HG03025 (cell line): ENCODE measurements around the gene NPBWR2.

ENCODE experiments used
- ATAC-seq: cut with Tn5 transposase; IDR thresholded peaks from one replicate; pipeline ENCODE4 v1.9.1; 2021; ENCODE audit warnings: mild to moderate bottlenecking, moderate library complexity; ENCODE audit not compliant: unreplicated experiment, low FRiP score

Gene NPBWR2, protein sequence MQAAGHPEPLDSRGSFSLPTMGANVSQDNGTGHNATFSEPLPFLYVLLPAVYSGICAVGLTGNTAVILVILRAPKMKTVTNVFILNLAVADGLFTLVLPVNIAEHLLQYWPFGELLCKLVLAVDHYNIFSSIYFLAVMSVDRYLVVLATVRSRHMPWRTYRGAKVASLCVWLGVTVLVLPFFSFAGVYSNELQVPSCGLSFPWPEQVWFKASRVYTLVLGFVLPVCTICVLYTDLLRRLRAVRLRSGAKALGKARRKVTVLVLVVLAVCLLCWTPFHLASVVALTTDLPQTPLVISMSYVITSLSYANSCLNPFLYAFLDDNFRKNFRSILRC

GRCh38 chr20:64106981-64107735 is at the start of gene NPBWR2:
Gene NPBWR2, minus strand, starts transcription at chr20:64107565. Its CDS starts 734 bp downstream, at chr20:64106831.
- ATAC-seq = no peak

DNA sequence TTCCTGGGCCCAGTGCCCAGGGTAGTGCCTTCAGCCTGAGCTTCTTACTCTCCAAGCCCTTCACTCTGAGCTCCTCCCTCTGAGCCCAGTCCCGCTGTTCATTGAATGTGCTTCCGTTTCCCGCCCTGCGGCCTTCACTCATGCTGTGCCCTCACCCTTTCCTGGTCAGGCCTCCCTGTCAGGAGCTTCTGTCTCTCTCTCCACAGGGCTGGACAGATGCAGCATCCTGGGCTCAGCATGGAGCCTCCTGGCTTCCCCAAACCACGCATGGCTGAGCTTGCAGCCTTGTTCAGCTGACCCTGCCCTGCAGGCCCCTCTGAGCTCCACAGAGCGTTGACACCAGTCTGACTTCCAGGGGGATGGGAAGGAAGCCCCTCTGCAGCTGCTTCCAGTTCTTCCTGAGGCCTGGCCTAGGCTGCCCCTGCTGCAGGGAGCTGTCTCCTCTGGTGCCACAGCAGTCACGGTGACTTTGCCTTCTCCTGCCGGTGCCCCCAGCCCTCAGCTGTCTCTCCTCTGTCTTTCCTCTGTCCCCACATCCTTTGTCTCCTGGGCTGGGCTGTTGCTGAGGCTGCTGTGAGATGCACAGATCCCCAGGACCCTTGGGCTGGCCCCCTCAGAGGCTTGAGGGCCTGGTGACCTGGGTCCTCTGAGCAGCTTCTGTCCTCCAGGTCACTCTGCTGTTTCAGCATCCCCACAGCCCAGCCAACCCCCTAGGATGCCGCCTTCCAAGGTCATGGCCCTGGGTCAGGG is 48.9 kb upstream of the NPBWR2 start:
- no peak for ATAC-seq

DNA sequence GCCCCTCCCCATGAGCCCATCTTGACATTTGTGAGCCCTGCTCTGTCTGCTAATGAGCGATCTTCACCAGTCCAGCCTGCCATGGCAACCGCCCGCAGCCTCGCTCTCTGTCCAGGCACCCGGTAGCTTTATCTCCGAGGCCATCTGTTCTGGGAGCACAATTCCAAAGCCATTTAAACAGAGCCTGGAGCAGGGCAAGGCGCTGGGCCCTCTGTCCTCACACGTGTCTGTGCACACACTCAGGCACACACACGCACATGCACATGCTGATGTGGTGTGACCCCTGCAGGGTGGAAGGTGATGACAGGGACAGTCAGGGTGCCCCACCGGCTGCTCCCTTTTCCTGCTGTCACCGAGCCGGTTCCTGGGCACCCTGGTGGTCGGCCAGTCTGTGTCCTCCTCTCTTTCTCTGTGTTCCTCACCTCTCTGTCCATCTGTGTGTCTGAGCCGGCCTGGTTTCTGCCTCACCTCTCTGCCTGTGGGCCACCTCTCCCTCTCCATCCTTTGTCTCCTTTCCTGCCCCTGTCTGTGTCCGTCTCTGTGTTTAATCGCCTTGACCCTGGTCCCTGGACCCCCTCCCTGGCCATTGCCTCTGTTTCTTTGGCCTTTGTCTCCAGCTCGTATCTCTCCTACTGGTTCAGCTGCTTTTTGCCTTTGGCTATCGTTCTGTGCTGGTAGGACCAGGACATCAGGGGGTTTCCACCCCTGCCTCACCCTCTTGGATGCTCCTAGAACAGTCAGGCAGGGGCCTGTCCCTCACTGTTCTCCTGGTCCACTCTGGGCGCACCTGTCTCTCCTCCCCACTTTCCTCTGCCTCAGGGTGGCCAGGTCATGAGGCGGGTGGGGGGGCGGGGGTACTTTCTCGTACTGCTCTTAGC is 48.1 kb upstream of the NPBWR2 start:
- ATAC-seq = no peak

- ATAC-seq = no peak
Measured at GRCh38 chr20:64154590-64155257, 47.4 kb upstream of the NPBWR2 start.

DNA sequence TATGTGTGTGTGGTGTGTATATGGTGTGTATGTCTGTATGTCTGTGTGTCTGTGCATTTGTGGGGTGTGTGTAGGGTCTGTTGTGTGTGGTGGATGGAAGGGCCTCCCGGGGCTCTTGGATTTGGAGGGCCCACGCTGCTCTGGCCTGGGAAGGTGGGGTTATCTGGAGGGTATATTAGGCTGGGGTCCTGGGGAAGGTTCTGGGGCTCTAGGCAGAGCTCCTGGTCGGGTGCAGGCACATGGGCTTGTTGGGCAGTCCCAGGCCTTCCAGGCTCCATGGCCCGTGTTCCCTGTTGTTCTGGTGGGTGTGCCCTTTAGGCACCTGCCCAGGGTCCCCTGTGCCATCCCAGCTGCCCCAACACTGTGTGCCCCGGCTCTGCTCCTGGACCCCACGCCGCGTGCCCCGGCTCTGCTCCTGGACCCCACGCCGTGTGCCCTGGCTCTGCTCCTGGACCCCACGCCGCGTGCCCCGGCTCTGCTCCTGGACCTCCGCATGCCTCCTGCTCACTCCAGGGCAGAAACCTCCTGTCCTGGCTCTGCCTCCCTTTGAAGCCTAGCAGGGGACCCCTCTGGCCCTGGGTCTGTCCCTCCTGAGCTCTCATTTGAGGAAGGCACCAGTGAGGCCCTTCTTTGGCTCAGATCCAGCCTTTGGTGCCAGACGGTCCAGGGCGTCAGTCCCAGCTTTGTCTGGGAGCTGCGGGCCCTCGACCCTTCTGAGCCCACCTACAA is 46.7 kb upstream of the NPBWR2 start:
- no peak for ATAC-seq

DNA sequence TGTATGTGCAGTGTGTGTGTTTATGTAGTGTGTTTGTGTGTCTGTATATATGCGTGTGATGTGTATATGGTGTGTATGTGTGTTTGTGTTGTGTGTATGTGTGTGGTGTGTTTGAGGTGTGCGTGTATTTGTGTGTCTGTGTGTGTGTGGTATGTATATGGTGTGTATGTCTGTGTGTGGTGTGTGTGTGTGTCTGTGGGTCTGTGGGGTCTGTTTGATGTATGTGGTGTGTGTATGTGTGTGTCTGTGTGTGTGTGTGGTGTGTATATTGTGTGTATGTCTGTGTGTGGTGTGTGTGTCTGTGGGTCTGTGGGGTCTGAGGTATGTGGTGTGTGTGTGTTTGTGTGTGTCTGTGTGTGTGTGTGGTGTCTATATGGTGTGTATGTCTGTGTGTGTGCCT is 46.0 kb upstream of the NPBWR2 start:
- no peak for ATAC-seq

- no peak for ATAC-seq
Measured at GRCh38 chr20:64152906-64153305, 45.5 kb upstream of the NPBWR2 start.

GRCh38 chr20:64151633-64152530 is 44.5 kb upstream of the NPBWR2 start:
- ATAC-seq = no peak

DNA sequence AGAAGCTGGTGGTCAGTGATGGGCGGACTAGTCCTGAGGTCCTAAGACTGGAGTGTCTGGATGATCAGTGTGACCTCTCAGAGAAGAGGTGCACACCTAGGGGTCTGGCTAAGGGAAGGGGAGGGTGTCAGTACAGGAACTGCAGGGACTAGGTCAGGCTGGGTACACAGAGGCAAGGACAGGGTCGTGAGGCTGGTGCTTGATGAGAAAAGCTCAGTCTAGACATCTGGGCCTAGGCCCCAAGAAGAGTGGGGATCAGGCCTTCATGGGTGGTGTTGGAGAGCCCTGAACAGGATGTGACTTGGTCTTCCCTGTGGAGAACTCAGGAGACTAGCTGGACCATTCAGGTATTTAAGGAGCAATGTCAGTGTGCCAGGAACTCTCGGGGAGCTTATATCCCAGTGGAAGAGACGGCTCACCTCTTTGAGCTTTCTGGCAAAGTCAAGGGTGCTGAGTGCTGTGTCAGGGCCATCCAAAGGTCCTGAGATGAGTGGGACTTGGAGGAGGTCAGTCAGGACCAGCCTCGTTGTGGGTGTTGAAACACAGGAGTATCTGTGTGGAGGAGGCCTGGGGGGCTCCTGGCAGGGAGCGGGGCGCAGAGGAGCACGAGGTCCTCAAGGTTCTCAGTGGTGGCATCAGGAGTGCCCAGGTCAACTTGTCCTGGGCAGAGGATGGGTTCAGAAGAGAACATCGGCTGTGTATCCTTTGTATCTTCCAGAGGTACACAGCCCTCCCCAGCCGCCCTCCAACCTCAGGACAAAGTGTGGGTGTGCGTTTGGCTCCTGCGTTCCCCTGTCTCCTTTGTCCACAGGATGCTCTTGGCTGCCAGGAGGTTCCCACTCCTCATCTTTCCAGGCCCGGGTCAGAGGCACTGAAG is 43.6 kb upstream of the NPBWR2 start:
- ATAC-seq = no peak

GRCh38 chr20:64149809-64150560 is 42.6 kb upstream of the NPBWR2 start:
- ATAC-seq = no peak

DNA sequence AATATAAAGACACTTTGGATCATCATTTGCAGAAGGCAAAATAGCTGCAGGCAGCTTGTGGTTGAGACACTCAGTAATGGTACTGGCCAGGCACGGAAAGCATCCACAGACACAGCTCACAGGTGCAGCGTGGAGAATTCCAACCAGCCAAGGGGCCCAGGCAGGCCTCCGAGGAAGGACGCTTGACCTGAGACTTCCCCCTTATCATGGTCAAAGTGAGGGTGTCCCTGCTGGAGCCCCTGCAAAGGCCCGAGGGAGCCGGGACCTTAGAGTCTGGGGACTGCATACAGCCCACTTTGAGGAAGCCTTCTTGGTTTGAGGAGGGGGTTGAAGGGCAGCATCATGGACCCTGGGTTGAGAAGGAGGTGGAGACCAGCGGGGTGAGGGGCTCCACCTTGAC is 41.8 kb upstream of the NPBWR2 start:
- no peak for ATAC-seq

DNA sequence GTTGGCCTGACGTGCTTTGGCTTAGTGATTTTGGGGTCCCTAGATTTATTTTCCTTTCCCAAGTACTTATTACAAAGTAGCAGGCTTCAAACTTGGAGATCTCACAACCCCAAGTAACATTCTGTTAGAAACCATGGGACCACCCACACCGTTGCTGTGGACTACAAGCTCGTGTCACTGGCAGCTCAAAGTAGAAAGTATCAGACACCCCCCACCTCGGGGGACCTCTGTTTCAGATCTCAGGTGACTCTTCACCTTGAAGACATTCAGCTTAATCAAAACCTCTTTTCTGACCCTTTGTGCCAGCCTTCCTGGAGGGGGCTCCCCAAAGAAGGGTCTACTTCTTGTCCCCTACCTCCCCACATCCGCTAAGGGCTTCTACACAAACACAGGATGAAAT is 41.2 kb upstream of the NPBWR2 start:
- no peak for ATAC-seq

DNA sequence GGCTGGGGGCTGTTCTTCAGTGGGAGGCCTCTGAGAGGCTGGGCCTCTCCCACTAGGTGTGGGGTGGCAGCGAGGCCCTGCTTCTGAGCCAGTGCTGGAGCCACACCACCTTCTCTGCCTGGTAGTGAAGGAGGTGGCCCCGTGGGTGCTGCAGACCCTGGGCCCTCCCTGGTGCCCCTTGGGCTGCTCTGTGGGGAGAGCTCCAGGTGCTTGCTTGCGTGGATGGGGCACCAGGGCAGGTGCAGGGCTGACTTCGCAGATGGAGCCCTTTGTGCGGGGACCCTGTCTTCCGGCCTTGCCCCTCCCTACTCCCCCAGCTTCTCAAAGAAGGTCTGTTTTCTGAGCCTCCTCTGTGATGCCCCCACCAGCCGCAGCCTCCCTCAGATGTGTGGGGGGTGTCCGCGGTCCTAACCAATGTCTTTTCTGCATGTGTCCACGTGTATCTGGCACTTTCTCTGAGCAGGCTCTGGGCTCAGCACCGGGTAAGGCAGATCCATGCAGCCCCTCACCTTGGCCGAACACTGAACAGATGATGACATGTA is 39.6 kb upstream of the NPBWR2 start:
- no peak for ATAC-seq

GRCh38 chr20:64146301-64146935 is 39.1 kb upstream of the NPBWR2 start:
- ATAC-seq = no peak

DNA sequence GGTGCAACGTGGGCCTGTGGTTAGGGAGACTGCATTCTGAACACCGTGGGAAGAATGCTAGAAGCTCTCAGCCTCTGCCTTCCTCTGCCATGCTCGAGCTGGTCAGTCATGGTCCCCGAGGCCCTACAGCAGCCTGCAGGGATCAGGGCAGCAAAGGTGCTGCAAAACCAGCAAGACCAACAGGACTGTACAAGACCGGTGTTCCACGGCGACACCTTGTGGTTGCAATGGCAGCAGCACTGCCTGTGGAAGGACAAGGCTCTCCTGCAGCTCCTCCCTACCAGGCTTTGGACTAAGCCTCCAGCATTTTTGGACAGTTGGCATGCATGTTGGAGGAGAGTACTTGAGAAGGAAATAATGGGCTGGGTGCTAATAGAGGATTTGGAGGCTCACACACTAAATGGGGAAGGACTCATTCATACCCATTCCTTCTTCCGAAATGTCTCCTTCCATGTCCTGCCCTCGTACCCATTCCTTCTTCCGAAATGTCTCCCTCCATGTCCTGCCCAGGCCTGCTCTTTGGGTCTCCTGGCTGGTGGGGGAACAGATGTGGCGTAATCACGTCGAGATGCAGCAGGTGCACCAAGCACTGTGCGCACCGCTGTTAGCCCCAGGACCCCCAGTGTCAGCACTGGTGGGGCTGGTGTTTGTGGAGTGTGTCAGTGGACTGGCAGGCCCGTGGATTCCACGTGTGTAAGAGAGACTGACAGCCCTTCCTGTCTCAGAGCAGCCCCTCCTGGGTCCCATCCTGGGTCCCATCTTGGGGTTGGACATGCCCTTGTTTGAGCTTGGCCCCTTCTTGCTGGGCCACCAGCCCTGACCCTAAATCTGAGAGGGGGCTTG is 38.3 kb upstream of the NPBWR2 start:
- ATAC-seq = no peak
